CMK (cell line): Measurements from ENCODE around the gene CUZD1.

Experiments used
- DNase-seq: peaks from one replicate; pipeline ENCODE4 v3.0.0-alpha.2; 2010; ENCODE audit warnings: low read depth

CUZD1 gene

GRCh38 chr10:122812751-122813150 is 32.9 kb downstream of the CUZD1 start:
- no peak for DNase-seq

- DNase-seq: no peak
Observed at GRCh38 chr10:122802282-122802681, 43.4 kb downstream of the CUZD1 start.

- DNase-seq: no peak
Observed at GRCh38 chr10:122798704-122799231, 46.9 kb downstream of the CUZD1 start.

DNA sequence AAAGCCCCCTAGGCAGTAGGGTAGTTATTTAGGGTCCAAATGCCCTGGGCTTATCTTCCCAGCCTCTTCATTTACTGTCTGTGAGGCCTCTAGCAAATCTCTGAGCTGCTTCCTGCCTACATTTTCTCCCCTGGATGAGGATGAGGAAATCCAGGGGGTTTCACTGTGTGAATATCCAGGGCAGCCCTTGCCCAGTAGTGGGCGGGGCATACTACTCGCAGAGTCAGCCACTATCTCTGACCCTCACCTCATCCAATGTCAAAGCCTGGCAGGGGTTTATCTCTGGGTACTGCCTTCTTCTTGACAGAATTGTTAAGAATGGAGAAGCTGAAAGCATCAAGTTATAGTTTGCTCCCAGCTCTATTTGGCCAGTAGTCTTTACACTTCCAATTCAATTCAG is 48.9 kb downstream of the CUZD1 start:
- DNase-seq: no peak

- no peak for DNase-seq
Observed at GRCh38 chr10:122795924-122796323, 49.7 kb downstream of the CUZD1 start.

- no peak for DNase-seq
Observed at GRCh38 chr10:122786269-122786668, 59.4 kb downstream of the CUZD1 start.

- no peak for DNase-seq
Observed at GRCh38 chr10:122782911-122783310, 62.7 kb downstream of the CUZD1 start.
